COLO829 (cell line): ENCODE data around the gene RAPGEF2.
"Not testable (repeated sequence)": the region's sequence is repeated elsewhere in the genome, so short reads cannot be mapped to it uniquely, and the experiment has no call there.

Experiments
- DNase-seq: peaks from one replicate; pipeline ENCODE4 v3.0.0; 2012; ENCODE audit warnings: low spot score

The RAPGEF2 gene

GRCh38 chr4:159374749-159375530 lies 272.1 kb downstream of the RAPGEF2 start:
- DNase-seq, result no peak

GRCh38 chr4:159376289-159376688 lies 273.4 kb downstream of the RAPGEF2 start:
- DNase-seq, result no peak

- no peak for DNase-seq
These were observed 275.3 kb downstream of the RAPGEF2 start for GRCh38 chr4:159378056-159378616.

GRCh38 chr4:159379064-159379463 lies 276.2 kb downstream of the RAPGEF2 start:
- not testable (repeated sequence) for DNase-seq

GRCh38 chr4:159379836-159380235 lies 277.0 kb downstream of the RAPGEF2 start:
- no peak for DNase-seq

GRCh38 chr4:159382856-159383561 lies 280.1 kb downstream of the RAPGEF2 start:
- DNase-seq, result no peak

- DNase-seq, result no peak
These were observed 280.7 kb downstream of the RAPGEF2 start for GRCh38 chr4:159383562-159383931.

- no peak for DNase-seq
These were observed 281.1 kb downstream of the RAPGEF2 start for GRCh38 chr4:159384017-159384416.

- DNase-seq, result no peak
These were observed 281.8 kb downstream of the RAPGEF2 start for GRCh38 chr4:159384632-159385031.

GRCh38 chr4:159386620-159387019 lies 283.7 kb downstream of the RAPGEF2 start:
- no peak for DNase-seq

GRCh38 chr4:159389756-159390155 lies 286.9 kb downstream of the RAPGEF2 start:
- no peak for DNase-seq

- DNase-seq, result peak; percentile 26
These were observed 287.8 kb downstream of the RAPGEF2 start for GRCh38 chr4:159390648-159391047.

GRCh38 chr4:159395693-159396092 lies 292.8 kb downstream of the RAPGEF2 start:
- peak; percentile 87 for DNase-seq

- no peak for DNase-seq
These were observed 293.3 kb downstream of the RAPGEF2 start for GRCh38 chr4:159396151-159396550.

- DNase-seq, result no peak
These were observed 295.4 kb downstream of the RAPGEF2 start for GRCh38 chr4:159398236-159398638.

- DNase-seq, result no peak
These were observed 297.8 kb downstream of the RAPGEF2 start for GRCh38 chr4:159400558-159401225.

GRCh38 chr4:159401226-159401712 lies 298.4 kb downstream of the RAPGEF2 start:
- no peak for DNase-seq

GRCh38 chr4:159401791-159402380 lies 299.0 kb downstream of the RAPGEF2 start:
- no peak for DNase-seq
